HG03571 (cell line): ENCODE measurements around the gene GBX1.

Experiments
- ATAC-seq: cut with Tn5 transposase; IDR thresholded peaks from one replicate; pipeline ENCODE4 v1.9.1; 2021; ENCODE audit not compliant: unreplicated experiment

Gene GBX1

GRCh38 chr7:151174246-151175046 lies 7.0 kb upstream of the GBX1 start:
- ATAC-seq, result no peak

- no peak for ATAC-seq
Measured at GRCh38 chr7:151173386-151174245, 6.1 kb upstream of the GBX1 start.

GRCh38 chr7:151172273-151173141 lies 5.0 kb upstream of the GBX1 start:
- ATAC-seq, result no peak

DNA sequence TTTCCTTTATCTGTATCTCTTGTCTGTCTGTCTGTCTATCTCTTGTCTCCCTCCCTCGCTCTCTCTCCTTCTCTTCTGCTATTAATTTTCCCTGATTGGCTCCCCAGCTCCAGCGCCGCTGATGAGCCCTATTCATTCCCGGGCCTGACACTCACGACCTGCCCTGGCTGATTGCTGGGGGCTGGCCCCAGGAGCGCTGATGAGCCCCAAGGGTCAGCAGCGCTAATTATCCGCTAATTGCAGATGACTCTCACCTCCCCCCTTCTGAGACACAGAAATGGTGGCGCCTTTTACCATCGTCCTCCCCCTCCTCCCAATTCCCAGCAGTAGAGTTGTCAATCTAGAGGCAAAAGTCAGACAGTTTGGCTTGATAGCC lies 1.3 kb upstream of the GBX1 start:
- ATAC-seq, result no peak

DNA sequence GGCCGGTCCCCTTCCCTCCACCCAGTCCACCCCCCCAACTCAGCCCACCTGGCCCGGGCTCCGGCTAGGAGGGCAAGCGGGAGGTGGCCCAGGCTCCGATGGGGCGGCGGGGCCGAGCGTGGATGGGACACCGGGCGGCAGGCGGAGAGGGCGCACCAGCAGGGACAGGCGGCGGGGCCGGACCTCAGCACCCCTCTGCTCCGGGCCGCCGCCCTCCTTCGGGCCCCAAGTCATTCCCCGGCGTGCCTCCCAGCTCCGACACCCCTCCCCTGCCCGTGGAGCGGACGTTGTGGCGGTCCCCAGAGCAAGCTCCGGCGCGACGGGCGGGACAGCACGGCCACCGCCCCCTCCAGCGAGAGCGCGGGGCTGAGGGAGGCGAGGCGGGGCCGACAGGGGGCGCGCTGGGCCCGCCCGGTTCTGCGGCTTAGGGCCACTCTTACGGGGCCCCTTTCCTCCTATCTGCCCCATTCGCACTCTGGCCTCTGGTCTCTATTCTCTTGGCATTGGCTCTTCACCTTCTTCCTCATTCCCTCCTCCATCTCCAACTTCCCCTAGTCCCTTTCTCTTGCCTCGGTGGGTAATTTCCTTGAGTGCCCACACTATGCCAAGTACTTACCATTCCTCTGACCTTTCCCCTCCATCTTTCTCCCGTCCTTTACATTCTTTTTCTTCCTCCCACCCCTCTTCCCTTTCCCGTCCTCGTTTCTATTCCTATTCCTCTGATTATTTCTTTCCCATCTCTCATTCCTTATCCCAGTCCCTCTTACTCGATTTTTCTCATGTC lies 701 bp upstream of the GBX1 start:
- no peak for ATAC-seq

DNA sequence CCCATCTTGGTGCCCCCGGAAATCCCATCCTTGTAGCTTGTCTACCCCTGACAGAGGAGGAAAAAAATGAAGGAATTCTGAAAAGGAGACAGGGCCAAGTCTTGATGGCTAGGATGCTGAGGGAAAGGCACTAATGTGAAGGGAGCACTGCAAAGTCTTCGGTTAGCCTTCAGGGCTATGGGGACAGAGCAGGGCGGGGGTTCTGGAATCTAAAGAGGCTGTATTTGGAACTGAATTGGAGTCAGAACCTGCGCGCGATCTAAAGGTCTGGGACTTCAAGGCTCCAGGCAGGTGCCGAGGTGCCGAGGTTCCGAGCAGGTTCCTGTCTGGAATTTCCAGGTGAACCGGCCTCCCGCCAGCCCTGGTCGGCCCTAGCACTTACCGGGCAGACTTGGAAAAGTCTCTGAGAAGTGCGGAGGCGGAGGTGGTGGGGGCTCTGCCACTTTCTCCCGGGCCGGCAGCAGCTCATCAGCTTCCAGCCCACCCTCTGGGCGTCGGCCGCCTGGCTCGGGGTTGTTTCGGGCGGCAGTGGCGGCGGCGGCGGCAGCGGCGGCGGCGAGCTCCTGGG lies 781 bp downstream of the GBX1 start:
- ATAC-seq, result no peak

DNA sequence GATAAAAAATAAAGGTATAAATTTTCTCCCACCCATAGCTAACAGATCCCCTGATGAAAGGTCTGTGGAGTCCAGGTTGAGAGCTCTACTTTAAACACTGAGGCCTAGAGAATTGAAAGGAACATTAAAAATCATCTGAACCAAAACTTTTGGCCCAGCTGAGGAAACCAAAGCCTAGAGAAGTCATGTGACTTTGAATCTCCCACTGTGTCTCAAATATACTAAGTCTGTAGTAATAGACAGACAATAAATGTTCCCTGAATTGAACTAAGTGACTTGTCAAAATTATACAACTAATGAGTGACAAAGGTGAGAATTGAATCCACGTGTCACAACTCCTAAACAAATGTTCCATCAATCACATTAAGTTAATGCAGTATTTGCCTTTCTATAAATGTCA lies 5.7 kb downstream of the GBX1 start:
- no peak for ATAC-seq

- ATAC-seq, result no peak
Measured at GRCh38 chr7:151157645-151158329, 9.7 kb downstream of the GBX1 start.

DNA sequence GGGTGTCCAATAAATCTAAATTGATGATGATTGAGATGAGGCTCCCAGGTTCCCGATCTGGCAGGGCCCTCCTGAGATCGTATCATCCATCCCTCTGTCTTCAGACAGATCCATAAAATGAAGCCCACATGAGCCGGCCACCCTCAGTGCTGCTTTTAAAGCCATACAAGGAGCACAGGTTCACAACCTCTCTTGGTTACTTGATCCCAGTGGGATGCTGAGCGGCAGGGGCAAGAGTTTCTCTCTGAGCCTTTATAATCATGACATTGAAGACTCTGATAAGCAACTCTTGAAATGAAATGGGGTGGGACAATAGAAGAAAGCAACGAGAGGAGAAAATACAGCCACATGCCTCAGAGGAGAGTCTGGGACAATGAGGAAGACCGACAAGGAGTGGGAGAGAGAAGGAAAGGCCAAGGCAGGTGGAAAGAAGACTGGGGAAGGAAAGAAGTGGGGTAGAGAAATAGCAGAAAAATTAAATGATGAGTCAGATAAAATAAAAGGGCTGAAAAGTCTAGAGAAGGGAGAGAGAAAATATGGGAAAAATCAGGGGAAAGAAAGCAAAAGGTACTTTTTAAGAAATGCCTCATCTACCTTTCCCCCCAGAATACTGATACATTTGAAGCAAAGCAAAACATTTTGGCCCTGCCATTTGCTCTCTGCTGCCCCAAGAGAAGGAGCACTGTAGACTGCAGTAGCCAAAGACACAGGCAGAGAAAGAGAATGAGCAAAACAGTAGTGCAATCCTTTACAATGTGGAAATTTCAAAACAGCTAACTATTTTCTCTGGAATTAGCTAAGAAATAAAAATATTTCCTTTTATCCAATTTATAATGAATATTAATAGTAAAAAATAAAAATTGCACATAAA lies 14.6 kb downstream of the GBX1 start:
- no peak for ATAC-seq

DNA sequence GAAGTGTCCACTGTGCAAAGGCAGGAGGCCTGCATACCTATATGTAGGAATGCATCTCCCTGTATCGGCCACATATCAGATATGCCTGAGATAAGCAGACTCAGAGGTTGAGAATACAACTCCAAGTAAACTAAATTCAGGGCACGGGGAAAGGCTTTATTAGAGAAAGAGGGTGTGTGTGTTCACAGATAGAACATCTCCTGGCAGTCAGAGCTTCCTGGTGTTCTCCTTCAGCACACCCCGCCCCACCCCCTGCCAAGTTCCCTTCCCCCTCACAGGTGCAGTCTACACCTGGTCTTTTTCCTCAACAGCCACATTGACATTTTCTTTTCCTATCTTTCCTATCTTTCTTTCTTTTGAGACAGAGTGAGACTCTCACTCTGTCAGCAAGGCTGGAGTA lies 17.1 kb downstream of the GBX1 start:
- no peak for ATAC-seq

DNA sequence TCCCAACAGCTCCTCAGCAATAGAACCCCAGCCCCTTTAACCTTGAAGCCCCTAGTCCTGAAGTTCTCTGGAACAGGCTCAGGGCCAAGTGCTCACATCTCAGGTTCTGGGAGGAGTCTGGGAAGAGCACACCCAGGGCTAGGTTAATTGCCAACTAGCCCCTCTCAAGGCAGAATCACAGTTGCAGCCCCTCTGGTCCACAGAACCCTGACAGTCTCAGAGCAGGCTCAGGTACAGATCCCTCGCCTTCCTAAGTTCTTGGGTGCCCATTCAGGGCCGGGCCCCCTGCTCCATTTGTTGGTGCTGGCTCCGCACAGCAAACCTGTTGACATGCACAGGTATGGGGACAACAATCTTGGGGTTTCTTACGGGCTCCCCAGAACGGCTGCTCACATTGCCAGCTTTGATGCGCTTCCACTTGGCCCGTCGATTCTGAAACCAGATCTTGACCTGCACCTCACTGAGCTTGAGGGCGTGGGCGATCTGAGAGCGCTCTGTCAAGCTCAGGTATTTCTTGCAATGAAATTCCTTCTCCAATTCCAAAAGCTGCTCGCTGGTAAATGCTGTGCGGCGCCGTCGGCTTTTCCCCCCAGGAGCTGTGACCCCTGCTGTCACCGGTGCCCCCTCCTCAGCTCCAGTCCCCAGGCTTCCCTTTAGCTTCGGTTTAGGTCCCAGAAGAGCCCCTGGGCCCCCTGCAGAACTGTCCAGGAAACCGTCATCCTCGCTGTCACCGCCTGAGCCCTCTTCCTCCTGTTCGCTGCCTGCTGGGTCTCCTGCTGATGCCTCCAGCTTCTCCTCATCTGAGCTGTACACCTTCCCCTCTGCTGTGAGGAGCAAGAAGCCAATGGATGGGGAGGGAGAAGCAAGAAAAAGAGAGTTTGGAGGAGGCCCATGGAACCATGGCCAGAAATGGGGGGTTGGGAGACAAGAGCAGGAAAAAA lies 18.9 kb downstream of the GBX1 start:
- no peak for ATAC-seq

- ATAC-seq, result no peak
Measured at GRCh38 chr7:151146761-151147160, 20.7 kb downstream of the GBX1 start.

DNA sequence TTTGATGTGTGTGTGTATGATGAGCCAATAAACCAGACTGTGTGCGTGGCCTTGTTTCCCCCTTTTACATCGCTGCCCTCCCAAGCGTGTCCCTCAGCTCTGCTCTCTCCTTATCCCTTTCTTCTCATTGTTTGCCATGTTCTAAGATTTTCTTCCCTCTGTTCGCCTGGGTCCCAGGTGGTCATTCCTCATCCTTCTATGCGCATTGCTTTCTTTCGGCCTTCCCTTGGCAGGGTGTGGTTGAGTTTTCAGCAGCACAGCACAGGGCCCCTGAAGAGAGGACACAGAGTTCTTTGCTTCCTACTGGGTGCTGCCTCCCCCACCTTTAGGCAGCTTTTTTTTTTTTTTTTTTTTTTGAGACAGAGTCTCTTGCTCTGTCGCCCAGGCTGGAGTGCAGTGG lies 23.1 kb downstream of the GBX1 start:
- ATAC-seq, result no peak

GRCh38 chr7:151143261-151144015 lies 24.1 kb downstream of the GBX1 start:
- ATAC-seq, result no peak

GRCh38 chr7:151142686-151143040 lies 24.8 kb downstream of the GBX1 start:
- no peak for ATAC-seq

- no peak for ATAC-seq
Measured at GRCh38 chr7:151141855-151142685, 25.4 kb downstream of the GBX1 start.
